ENCODE measurements around the gene CAPZB.

The CAPZB gene

DNA sequence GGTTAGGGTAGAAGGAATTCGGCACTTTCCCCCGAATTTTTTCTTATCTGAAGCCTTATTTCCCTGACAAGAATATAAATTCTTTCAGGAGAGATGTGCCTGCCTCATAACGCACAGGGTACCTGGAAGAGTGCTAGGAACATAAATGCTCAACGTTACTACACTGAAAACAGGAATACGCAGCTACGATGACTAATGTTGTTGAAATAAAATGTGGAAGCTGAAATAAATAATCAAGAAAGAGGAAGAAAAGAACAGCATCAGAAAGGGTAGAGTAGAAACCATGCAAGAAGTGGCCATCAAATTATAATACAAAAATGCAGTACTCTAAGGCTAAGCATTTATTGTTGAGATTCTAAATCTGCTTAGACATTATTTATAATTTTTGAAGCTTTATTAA lies 139.3 kb downstream of the CAPZB start:
- DNase-seq (ENCODE audit: low spot score), result no peak

DNA sequence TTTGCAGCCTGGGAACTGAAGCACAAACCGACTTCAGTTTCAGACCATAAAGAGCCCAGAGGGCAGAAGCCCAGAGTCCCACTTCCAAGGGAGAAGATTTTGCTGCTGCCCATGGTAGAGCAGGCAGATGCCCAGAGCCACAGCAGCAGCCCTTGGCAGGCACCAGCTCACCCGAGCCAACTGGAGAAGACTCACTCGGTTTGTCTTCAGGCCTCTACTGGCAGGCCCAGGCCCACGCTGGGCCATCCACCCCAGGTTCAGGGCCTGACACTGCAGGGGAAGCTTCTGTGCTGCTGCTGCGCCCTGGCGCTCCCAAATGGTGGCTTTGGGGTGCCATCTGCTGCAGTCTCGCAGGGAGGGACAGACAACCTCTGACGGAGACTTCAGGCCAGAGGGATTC lies 139.9 kb downstream of the CAPZB start:
- no peak for DNase-seq (ENCODE audit: low spot score)

DNA sequence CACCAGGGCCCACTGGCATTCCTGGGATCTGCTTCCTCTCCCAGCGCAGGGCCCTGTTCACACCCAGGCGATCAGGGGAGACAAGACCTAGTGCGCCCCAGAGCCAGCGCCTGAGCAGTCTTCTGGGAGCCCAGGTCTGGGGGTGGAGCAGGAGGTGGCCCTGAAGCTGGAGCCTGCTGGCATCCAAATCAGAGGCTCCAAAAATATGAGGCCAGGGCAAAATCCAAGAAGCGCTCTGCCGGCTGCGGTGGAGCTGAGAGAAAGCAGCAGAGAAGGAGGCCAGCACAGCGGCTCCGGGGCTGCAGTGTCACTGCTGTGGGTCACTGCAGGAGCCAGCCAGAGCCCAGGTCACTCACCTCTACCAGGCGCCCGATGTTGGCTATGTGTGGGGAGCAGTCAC lies 140.5 kb downstream of the CAPZB start:
- no peak for DNase-seq (ENCODE audit: low spot score)

DNA sequence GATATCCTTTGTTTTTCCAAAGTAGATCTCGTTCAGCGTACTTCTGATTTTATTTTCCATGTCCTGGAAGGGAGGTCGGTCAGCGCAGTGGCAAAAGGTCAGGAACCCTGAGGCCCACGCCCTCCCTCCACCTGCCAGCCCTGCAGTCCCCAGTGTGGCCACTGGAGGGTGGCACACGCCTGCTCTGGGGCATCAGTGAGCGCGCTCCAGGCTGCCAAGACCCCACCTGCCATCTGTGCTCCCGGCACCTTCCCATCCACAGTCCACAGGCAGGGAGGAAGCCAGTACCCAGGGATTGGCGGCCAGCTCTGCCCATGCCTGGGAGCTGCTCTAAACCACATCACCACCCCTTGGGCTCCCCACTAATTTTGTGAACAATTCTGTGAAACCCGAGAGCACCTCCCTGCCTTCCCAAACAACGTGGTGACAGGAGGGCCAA lies 140.9 kb downstream of the CAPZB start:
- DNase-seq (ENCODE audit: low spot score), result peak; percentile 78

DNA sequence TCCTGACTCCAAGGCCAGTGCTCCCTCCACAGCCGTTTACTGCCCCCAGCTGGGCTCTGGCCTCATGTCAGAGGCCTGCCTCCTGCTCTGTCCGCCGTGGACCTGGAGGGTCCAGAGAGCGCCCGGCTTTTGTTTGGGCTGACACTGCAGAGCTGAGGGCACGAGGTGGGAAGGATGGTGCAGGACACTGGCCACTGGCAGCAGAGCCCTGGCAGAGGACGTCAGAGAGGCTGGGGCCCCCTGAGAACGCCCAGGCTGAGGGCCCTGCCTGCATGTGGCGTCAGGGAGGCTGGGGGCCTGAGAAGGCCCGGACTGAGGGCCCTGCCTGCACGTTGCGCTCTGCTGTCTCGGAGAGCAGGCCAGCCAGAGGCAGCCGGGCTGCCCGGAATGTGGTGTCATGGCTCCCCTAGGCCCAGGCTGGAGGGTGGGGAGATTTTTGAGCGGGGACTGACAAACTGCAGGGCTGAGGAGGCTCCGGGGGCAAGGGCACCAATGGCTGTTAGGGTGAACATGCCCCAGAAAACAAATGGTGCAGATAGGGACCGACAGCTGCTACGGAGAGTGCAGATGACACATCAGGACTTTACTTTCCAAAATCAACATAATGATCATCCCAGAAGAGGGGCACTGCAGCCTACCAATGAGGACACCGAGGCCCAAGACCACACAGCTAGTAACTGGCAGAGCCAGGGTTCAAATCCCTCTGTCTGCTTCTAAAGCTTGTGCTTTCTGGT lies 141.6 kb downstream of the CAPZB start:
- DNase-seq (ENCODE audit: low spot score), result no peak

DNA sequence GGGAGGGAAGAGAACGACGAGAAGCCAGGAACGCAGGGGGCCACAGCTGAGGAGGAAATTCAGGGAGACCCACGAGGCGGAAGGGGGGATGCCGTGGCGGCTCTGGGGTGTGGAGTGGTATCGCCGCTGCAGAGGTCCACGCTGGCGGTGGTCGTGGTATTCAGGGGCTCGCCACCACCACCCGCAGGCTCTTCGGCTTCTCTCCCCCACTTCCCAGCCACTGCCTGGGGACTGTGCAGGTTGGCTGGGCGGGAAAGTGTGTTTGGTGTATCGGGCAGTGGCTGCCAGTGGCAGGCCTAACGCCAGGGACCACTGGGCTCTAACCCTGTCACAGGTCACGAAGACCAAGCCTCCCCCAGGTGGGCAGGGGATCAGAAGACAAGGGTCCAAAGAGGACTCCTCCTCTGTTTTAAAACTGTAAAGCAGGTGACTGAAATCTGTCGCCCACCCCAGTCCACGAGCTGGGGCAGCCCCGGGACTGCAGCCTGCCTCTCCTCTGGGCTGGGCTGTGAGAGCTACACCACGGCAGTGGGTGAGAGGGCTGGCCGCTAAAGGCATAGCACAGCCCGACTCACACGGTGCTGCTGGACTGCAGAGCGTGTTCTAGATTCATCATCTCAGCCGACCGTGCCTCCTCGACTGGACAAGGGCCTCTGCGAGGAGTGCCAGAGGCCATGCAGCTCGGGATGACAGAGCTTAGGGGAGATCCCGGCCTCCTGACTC lies 142.3 kb downstream of the CAPZB start:
- no peak for DNase-seq (ENCODE audit: low spot score)

DNA sequence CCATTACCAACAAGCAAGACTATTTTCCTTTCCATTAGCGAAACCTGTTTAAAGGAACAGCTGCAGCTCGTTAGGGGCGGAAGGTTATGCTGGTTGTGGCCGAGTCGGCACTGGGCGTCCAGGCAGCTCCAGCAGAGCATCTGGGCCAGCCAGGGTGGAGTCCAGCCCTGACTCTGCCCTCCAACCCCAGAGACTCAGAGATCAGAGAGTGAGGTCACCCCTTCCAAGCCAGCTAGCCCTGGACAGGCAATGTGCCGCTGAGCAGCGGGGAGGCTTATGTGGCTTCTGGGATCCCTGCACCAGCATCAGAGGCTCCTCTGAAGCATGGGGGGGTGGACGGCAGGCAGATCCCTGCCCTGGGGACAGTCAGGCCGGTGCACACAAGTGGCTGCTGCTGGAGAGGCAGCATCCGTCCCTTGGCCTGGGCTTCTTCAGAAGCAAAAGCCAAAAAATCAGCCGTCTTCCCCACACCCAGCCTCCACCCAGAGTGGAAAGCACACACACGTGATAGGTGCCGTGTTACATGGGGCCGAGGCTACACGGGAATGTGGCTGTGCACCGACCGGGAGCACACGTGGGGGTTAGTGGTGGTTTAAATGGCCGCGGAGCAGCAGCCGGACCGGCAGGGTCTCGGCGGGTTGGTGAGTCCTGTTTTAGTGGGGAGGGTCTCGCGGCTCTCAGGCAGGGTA lies 143.1 kb downstream of the CAPZB start:
- no peak for DNase-seq (ENCODE audit: low spot score)

DNA sequence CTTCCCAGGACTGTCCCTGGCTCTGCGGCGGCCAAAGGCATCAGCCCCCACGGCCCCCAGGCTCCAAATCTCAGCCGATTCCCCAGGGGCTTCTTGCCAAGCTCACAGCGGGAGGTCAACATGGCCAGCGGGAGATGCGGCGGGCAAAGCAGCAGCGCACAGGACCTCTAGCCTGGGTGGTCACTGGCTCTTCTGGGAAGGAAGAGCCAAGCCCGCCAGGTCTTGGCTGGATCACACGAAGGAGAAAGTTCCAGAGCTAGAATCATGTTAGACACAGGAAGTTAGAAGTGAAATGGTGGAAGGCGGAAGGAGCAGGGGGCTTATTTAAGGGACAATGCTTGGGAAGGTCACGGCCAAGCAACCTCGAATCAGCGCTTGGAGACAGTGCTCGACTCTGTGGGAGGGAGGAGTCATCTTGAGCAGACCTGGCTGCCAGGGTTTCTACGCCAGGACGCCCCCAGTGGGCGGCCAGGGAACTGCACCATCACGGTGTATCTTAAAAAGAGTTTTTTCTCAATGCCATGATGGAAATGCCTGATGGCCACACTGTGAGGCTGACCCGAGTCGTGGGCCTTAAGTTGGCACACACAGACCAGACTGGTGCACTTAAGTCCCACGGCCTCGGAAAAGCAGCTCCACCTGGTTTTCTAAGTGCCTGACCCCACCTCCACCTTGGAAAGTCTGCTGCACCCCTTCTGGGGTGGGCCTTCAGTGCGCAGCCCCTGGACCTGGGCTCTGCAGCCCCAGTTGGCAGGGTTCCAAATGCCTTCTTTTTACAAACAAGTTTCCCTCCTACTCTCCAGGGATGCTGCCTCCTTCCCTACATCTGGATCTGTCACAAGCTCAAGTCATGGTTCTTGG lies 143.9 kb downstream of the CAPZB start:
- DNase-seq (ENCODE audit: low spot score), result peak; percentile 85

DNA sequence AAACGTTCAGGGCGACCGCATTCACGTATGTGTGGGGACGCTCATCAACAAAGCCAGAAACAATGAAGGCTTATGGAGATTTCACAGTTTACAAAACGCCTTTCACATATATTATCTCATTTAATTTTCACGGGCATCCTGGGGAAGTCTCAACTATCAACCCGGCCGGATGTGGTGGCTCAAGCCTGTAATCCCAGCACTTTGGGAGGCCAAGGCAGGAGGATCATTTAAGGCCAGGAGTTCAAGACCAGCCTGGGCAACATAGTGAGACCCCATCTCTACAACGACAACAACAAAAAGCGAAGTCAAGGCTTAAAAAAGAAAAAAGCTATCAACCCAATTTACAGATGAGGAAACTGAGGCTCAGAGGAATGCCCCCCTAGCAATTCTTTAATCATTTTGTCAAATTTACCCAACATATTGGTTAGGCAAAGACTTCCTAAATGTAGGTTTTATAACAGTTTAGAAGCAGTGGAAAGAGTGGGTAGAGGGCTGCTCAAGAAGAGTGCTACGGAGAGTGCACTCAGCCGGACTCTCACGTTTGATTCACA lies 144.9 kb downstream of the CAPZB start:
- no peak for DNase-seq (ENCODE audit: low spot score)

DNA sequence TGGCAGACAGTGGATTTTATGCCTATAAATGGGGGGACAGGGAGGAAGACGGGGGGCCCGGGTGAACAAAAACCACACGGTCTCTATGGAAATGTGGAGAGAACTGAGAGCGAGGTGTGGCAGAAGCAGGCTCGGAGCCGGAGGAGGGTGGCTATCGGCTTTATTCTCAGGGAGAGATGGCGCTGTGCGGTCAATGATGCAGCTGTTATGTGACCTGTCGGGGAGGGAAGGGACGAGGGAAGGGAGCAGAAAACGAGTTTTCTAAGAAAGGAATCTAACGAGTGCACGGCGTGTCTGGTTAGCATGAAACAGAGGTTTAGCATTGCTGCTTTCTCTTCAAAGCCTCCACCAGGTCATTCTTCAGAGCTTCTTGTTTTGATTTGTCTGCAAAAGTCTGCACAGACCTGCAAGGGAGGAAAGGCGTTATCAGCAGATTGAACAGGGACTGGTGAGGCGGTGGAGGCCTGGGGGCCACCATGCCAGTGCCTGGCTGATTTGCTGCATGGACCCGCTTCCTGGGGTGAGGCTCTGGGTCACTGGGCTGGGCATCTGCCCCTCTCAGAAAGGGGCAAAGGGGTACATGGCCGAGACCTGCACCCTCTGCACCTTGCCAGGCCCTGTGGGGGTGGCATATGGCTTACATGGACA lies 146.0 kb downstream of the CAPZB start:
- no peak for DNase-seq (ENCODE audit: low spot score)

DNA sequence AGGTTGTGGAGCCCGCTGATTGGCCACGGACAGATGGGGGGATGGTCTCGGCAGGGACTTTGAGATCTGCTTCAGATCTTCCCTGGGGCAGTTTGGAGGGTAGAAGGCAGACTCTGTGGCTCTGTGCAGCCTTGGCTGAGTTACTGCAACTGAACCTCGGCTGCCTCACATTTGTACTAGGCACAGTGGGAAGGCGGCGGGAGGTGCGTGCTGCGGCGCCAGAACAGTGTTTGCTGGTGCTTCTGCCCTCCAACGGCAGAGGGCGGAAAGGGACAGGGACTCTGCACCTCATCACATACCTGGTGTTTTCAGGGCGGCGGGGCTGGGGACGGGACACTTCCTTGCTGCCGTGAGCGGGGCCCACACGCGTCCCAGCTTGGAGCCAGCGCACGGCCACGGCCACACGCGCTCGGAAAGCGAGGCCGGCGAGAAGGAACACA lies 147.0 kb downstream of the CAPZB start:
- peak; percentile 81 for DNase-seq (ENCODE audit: low spot score)

DNA sequence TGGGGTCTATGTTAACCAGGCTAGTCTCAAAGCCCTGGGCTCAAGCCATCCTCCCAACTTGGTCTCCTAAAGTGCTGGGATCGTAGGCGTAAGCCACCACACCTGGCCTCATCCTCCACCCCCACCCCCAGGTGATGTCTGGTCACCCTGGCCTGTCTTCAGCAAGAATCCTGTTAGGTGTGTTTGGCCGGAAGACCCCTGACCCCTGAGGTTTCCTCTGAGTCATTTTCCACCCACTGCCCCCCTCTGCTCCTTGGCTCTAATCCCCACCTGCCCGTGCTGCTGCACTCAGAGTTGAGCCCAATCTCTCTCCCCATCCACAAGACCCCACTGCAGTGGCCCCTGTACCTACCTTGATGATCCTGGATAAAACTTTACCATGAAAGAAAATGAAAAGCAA lies 148.1 kb downstream of the CAPZB start:
- no peak for DNase-seq (ENCODE audit: low spot score)

DNA sequence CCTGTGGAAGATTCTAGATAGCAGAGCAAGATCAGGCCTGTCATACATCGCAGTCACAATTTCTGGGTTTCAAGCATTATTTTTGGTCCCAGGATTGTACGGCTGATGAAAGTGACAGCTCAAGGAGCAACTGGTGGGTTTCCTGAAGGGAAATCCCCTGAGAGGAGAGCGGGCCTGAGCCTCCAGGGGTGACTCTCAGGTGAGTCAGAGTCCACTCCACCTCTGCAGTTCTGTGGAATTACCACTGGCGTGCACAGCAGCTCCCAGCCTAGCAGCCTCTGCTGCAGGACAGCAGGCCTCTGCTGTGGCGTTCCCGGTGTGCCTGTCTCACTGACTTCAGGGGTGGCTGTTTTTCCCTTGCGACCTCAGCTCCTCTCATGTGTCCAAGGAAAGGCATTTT lies 148.8 kb downstream of the CAPZB start:
- no peak for DNase-seq (ENCODE audit: low spot score)

DNA sequence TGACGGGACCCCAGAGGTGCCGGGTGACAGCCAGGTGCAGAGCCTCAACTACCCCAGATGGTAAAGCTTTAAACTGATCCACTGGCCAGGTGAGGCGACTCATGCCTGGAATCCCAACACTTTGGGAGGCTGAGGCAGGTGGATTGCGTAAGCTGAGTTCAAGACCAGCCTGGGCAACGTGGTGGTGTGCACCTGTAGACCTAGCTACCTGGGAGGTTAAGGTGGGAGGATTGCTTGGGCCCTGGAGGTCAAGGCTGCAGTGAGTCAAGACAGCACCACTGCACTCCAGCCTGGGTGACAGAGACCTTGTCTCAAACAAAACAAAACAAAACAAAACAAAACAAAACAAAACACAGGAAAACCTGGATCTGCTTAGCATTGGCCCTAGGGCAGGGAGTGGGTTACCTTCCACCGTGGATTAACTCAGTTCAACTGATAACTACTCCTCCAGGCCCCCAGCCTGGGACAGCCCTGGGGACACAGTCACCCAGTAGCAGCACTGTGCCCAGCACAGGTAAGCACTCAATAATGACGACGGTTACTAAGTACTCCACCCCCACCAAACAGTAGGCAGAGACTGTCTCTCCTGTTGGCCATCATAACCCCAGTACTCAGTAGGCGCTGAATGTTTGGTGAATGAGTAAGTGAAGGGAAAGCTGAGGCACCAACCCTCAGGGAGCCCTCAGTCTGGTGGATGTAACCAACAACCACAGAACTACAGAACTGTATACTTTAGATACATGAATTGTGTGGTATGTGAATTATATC lies 151.6 kb downstream of the CAPZB start:
- DNase-seq (ENCODE audit: low spot score), result no peak

DNA sequence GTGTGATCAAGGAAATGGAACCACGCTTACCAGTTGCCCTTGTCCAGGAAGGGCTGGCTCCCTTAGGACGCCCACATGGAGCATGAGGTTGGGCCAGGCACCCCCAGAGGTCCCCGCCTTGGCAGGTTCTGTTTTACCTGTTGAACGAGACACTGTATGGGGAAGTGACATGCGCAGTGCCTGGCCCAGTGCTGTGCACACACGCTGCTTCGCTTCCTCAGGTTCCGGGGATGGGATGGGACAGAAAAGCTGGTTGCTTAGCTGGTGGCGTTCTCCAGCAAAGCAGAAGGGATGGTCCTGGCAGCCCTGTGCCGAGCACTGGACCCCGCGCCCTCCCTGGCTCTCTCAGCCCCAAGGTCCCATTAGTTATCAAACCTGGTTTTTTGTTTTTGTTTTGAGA lies 152.5 kb downstream of the CAPZB start:
- DNase-seq (ENCODE audit: low spot score), result no peak

DNA sequence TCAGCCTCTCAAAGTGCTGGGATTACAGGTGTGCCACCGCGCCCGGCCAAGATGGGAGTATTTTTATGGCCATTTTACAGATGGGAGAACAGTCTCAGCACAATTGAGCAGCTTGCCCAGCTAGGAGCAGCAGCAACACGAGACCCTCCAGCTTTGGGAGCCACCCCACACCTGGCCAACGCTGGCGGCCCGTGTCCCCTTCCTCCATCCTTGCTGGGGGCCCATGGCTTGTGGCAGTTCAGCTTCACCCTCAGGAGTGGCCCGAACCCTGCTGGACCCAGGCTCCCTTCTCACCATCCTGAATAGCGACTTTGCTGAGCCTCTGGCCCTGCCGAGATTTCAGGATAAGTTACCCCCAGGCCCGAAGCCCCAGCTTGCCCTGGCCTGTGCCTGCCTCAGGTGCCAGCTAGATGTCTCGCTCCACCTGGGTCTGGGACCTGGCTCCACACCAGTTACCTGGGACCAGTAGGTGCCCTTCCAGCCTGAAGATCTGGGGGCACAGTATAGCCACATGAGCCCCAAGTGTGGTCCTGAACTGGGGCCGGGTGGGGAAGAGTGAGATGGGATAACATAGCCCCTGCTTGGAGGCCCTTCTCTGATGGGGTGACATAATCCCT lies 154.0 kb downstream of the CAPZB start:
- DNase-seq (ENCODE audit: low spot score), result no peak

DNA sequence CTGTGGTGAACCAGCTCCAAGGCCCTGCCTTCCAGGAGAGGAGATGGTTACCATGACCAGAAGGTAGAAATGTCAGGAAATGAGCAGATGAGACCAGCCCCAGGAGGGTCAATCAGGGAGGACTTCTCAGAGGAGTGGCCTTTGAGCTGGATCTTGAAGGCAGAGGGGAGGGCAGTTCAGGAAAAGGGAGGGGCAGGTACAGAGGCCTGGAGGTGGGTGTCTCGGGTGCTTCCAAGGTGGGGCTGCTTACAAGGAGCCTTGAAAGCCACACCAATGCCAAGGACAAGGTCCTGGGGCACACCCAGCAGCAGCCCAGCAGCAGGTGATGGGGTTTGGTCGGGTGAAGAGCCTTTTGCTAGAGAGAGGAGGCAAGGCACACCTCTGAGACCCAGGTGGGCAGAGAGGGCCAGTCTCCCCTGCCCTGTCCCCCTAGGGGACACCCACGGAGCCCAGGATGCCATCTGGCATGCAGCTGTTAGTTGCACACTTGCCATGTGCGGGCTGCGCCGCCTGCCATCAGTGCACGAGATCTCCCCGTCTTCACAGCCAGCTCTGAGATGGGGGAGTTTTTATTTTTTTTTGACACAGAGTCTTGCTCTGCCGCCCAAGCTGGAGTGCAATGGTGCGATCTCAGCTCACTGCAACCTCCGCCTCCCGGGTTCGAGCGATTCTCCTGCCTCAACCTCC lies 154.7 kb downstream of the CAPZB start:
- no peak for DNase-seq (ENCODE audit: low spot score)

DNA sequence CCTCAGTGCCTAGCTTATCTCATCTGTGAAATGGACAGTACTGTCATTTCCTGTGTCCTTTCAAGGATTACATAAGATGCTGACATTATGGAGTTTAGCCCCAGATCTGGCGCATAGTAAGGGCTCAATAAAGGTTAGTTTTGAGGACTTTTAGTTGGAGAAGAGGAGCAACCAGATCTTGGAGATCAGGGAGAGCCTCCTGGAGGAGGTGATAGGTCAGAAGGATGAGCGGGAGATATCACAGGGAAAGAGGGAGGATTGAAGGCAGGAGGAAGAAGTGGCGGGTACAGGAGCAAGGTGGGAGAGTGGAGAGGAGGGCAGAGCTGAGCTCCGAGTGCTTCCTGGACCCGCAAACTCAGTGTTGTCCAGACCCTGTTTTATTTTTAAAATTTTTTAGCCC lies 155.7 kb downstream of the CAPZB start:
- no peak for DNase-seq (ENCODE audit: low spot score)

DNA sequence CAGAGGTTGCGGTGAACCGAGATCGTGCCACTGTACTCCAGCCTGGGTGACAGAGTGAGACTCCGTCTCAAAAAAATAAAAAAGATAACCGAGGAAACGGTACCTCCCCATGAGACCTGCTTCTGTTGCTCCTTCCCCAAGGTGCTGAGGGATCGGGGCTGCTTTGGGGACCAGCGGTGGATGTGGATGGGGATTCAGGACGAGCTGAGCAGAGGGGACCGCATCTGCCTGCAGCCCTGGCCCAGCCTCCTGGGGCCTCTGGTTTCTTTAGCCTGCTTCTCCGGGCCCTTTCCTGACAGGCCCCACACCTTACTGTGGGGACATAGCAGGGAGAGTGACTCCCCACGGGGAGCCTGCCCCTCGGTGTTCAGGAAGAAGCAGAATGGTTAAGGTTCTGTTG lies 156.2 kb downstream of the CAPZB start:
- DNase-seq (ENCODE audit: low spot score), result no peak

DNA sequence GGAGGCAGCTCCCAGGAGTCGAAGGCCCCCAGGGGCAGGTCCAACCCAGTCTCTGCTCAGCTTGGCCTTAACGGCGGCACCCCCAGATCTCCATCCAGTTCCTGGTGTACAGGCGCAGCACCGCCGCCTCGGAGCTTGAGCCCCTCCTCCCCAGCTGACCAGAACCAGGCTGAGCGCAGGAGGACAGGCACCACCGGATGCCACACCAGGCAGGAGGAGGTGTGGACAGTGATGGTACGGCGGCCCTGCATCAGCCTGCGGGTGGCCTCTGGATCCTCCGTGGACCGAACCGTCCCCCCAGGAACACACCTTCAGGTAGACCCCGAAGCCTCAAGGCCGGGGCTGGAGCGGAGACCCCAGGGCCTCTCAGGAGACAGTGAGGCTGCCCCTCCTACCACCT lies 156.9 kb downstream of the CAPZB start:
- no peak for DNase-seq (ENCODE audit: low spot score)
